GM21528 (cell line): ENCODE data around the gene NISCH.

Experiments used
- ATAC-seq: cut with Tn5 transposase; IDR thresholded peaks from one replicate; pipeline ENCODE4 v1.9.1; 2021; ENCODE audit warnings: mild to moderate bottlenecking, moderate library complexity; ENCODE audit not compliant: unreplicated experiment, low FRiP score

The NISCH gene

DNA sequence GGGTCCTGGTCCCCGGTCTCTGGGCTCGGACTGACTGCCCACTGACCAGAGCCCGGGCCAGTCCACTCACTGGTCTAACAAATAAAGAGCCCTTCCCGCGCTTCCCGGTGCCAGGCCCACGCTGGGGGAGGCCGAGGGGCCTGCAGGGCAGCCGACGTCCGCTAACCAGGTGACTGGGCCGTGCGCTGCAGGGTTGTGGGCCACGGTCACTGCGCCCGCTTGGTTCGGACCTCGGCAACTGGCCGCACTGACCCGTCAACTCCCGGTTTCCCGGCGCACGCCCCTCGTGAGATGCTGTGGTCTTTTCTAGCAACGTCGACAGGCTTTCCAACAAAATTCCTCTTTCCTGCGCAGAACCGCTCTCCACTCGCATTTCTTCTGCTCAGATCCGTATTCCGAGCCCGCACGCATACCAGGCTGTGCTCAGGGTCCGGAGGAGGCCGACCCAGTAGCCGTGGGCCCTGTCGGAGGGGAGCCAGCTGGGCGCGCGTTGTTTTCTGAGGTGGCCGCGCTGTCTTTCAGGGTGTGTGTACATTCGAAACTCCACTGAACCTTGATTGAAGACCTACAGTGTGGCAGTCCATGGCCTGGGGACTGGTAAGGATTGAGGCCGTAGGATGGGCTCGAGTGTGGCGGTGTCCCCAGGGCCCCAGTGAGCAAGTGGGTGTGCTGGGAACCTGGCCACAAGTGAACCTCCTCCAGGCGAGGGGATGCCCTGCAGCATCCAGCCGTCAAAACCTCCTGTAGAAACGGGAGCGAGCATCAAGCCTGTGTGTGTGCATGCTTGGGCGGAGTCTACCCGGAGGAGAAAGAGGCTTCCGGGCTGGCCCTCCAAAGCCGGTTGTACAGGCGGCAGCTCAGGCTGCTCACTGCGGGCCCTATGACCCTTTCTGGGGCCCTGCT, 79.1 kb downstream of the NISCH start:
- no peak for ATAC-seq

GRCh38 chr3:52535411-52536111, 80.2 kb downstream of the NISCH start:
- ATAC-seq, result no peak

- no peak for ATAC-seq
Observed at GRCh38 chr3:52536112-52536368, 80.6 kb downstream of the NISCH start.

DNA sequence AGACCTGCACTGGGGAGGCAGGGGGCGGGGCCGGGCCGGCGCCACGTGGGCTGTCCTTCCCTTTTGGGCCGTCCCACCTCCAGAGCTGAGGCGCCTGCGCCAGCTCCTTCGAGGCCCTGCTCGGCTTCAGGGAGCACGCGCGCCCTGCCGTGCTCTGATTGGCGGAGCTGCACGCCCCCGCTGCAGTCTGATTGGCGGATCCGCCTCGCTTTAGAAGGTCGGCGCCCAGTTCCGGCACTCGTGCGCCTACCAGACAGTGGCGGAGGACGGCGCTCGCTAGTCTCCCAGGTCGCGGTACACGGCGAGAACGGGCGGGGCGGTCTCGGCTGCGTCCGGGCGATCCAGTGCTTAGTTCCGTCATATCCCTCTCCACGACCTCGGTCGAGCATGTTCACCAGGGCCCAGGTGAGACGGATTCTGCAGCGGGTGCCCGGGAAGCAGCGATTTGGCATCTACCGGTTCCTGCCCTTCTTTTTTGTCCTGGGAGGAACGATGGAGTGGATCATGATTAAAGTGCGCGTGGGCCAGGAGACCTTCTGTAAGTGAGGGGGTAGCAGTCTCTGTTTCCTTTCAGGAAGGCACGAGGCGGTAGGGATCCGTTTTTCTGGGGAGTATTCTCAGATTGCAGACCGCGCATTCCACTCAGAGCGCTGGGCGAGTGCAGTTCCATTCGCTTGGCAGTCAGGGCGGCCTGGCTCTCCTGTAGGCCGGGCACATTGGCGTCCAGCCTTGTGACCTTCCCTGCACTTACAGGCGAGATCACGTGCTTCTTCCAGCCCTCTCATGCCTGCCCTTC, 81.2 kb downstream of the NISCH start, which contains the start of gene UQCC5:
Gene UQCC5, plus strand, starts transcription at position 237 of the 796 bp plus-strand sequence. Its CDS starts 151 bp downstream, at position 388.
- peak; percentile 81 for ATAC-seq

DNA sequence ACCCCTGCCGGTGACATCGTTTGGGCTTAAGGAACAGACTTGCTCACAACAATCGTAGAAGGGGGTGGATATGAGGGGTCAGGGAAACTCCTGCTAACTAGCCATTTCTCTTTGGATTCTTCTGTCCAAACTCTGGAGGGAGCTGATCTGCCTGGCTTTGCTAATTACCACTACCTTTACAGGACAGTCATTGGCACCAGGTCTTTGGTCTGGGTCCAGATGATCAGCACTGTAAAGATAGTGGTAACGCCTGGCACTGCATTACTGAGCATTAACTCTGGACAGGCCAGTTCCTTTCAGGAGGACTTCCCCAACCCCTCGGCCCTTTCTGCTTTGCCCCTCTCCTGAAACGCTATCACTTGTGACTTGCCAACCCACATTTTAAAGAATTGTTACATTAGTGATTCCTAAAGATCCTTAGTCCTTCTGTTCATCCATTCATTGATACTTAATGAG, 81.8 kb downstream of the NISCH start:
- ATAC-seq, result no peak

- ATAC-seq, result no peak
Observed at GRCh38 chr3:52537726-52538421, 82.5 kb downstream of the NISCH start.

- no peak for ATAC-seq
Observed at GRCh38 chr3:52539010-52539653, 83.7 kb downstream of the NISCH start.

DNA sequence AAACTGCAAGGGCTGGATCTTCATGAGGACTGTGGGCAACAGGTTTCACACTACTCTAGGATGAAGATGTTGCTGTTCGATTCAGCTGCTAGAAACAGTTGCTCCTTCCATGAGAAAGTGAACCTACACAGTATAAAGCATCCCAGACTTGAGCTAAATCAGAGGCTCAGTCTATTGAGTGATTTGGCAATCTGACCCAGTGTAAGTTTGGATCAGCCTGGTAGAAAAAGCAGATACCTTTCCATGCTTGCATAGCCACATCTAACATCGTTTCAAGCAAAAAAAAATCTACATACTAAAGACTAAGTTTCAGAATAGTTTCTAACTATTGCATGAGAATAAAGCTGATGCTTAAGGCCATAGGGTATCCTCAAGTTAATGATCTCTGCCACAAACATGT, 85.6 kb downstream of the NISCH start:
- ATAC-seq, result no peak
